HG03342 (cell line): ENCODE data around the gene CLDN16.
A peak's percentile ranks its signal among the peaks of the same experiment; 100 is the strongest.

ENCODE experiments used
- ATAC-seq: cut with Tn5 transposase; IDR thresholded peaks from one replicate; pipeline ENCODE4 v1.9.1; 2021; ENCODE audit warnings: mild to moderate bottlenecking, moderate library complexity; ENCODE audit not compliant: unreplicated experiment

The CLDN16 gene

GRCh38 chr3:190387578-190388213 lies at the start of gene CLDN16:
CLDN16 (plus strand) TSS chr3:190388163; CDS start chr3:190388330, 167 bp downstream.
- no peak for ATAC-seq

GRCh38 chr3:190338717-190339116 lies 49.2 kb upstream of the CLDN16 start:
- ATAC-seq, result no peak

- ATAC-seq, result peak; percentile 73
Observed at GRCh38 chr3:190339130-190339529, 48.8 kb upstream of the CLDN16 start.

GRCh38 chr3:190340071-190340470 lies 47.9 kb upstream of the CLDN16 start:
- ATAC-seq, result no peak

GRCh38 chr3:190345027-190345821 lies 42.7 kb upstream of the CLDN16 start:
- ATAC-seq, result no peak

GRCh38 chr3:190345878-190346277 lies 42.1 kb upstream of the CLDN16 start:
- ATAC-seq, result no peak

GRCh38 chr3:190346541-190346940 lies 41.4 kb upstream of the CLDN16 start:
- no peak for ATAC-seq

- ATAC-seq, result no peak
Observed at GRCh38 chr3:190352861-190353457, 35.0 kb upstream of the CLDN16 start.

- ATAC-seq, result no peak
Observed at GRCh38 chr3:190356246-190356645, 31.7 kb upstream of the CLDN16 start.

GRCh38 chr3:190357468-190357867 lies 30.5 kb upstream of the CLDN16 start:
- no peak for ATAC-seq

GRCh38 chr3:190359813-190360212 lies 28.1 kb upstream of the CLDN16 start:
- ATAC-seq, result no peak

GRCh38 chr3:190360228-190360627 lies 27.7 kb upstream of the CLDN16 start:
- no peak for ATAC-seq

GRCh38 chr3:190361791-190362190 lies 26.2 kb upstream of the CLDN16 start:
- no peak for ATAC-seq

- no peak for ATAC-seq
Observed at GRCh38 chr3:190362258-190362657, 25.7 kb upstream of the CLDN16 start.

- ATAC-seq, result no peak
Observed at GRCh38 chr3:190366133-190366532, 21.8 kb upstream of the CLDN16 start.

GRCh38 chr3:190368881-190369280 lies 19.1 kb upstream of the CLDN16 start:
- ATAC-seq, result no peak

GRCh38 chr3:190369668-190370295 lies 18.2 kb upstream of the CLDN16 start:
- ATAC-seq, result no peak

GRCh38 chr3:190370369-190370768 lies 17.6 kb upstream of the CLDN16 start:
- no peak for ATAC-seq

GRCh38 chr3:190371152-190371551 lies 16.8 kb upstream of the CLDN16 start:
- no peak for ATAC-seq

GRCh38 chr3:190375246-190375645 lies 12.7 kb upstream of the CLDN16 start:
- no peak for ATAC-seq

- no peak for ATAC-seq
Observed at GRCh38 chr3:190375671-190376070, 12.3 kb upstream of the CLDN16 start.
